ENCODE data around the gene MRAS. TPM values are rescaled to one million over a fixed set of nuclear protein-coding genes. Genes with fewer than 3 reads are reported as not detected.
A peak's percentile ranks its signal among the peaks of the same experiment; 100 is the strongest.

The MRAS gene
- total and polyA plus RNA-seq, 2 of the 13 experiments (the other 11 are each of a cell fraction or from before 2014, with no cell fraction given) = 8.8 to 36.2 TPM

DNA sequence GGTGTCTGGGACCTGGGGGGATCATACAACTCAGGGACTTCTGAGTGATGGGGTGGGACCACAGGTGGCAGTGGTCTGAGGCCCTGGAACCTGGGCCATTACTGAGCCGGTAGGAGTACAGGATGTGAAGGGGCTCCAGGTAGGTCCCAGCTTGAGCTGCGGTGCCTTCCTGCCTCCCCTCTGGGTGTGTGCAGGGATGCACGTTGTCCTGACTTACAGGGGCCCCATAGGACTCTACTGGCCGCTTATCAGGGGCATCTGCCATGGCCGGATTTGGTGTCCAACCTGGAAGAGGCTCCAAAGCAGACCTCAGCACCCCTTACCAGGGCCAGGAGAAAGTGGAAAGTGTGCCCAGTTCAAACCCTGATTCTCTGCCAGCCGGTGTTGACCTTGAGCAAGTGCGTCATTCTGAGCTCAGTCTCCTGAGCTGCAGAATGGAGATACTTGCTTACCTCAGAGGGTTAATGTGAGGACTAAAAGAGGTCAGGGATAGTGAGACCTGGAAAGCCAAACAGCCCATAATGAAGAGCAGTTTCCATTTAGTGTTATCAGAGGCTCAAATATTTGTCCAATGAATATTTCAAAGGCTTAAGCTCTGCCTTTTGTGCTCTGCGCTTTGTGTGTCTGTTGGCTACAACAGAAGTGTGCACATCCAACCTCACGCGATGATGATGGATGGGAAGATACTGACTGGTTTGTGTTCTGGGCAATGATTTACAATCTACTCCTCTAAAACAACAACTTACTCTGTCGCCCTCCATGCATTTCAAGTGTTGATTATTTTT lies 50.6 kb downstream of the MRAS start (continued):
- TF ChIP-seq YEATS4 (CRISPR knock-in tag; IDR thresholded peaks at IDR 0.05; ENCODE audit: borderline replicate concordance) = no peak
- no peak for TF ChIP-seq MAFK (conservative IDR thresholded peaks at IDR 0.05 in 1 of 2, IDR thresholded peaks at IDR 0.05 in 1 of 2; ENCODE audit: low read length in 2 of 2)
- TF ChIP-seq HOXA5 (CRISPR knock-in tag; IDR thresholded peaks at IDR 0.05) = no peak
- no peak for TF ChIP-seq U2AF1 (optimal IDR thresholded peaks at IDR 0.05; ENCODE audit: low read depth, low read length)
- TF ChIP-seq MXI1 (IDR thresholded peaks at IDR 0.05; ENCODE audit: borderline replicate concordance, low read depth, low read length) = no peak
- no peak for TF ChIP-seq ZNF720 (CRISPR knock-in tag; IDR thresholded peaks at IDR 0.05)
- no peak for TF ChIP-seq ZBTB1 (CRISPR knock-in tag; IDR thresholded peaks at IDR 0.05; ENCODE audit: borderline replicate concordance)
- TF ChIP-seq ZFP41 (CRISPR knock-in tag; IDR thresholded peaks at IDR 0.05; ENCODE audit: borderline replicate concordance) = no peak
- TF ChIP-seq ZKSCAN8 (CRISPR knock-in tag; IDR thresholded peaks at IDR 0.05; ENCODE audit: borderline replicate concordance) = no peak
- TF ChIP-seq, protein P1, sequence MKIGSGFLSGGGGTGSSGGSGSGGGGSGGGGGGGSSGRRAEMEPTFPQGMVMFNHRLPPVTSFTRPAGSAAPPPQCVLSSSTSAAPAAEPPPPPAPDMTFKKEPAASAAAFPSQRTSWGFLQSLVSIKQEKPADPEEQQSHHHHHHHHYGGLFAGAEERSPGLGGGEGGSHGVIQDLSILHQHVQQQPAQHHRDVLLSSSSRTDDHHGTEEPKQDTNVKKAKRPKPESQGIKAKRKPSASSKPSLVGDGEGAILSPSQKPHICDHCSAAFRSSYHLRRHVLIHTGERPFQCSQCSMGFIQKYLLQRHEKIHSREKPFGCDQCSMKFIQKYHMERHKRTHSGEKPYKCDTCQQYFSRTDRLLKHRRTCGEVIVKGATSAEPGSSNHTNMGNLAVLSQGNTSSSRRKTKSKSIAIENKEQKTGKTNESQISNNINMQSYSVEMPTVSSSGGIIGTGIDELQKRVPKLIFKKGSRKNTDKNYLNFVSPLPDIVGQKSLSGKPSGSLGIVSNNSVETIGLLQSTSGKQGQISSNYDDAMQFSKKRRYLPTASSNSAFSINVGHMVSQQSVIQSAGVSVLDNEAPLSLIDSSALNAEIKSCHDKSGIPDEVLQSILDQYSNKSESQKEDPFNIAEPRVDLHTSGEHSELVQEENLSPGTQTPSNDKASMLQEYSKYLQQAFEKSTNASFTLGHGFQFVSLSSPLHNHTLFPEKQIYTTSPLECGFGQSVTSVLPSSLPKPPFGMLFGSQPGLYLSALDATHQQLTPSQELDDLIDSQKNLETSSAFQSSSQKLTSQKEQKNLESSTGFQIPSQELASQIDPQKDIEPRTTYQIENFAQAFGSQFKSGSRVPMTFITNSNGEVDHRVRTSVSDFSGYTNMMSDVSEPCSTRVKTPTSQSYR (CRISPR knock-in tag; IDR thresholded peaks at IDR 0.05; ENCODE audit: borderline replicate concordance) = 0 out of 2 replicates have a peak, but pooled peaks have one; percentile 20
- no peak for TF ChIP-seq MTF2 (CRISPR knock-in tag; IDR thresholded peaks at IDR 0.05; ENCODE audit: borderline replicate concordance)
- TF ChIP-seq ZNF326 (CRISPR knock-in tag; IDR thresholded peaks at IDR 0.05; ENCODE audit: borderline replicate concordance) = no peak
- peak; percentile 74; the same call in 1 of the 2 replicates for TF ChIP-seq NR2F2 (IDR thresholded peaks at IDR 0.05; ENCODE audit: borderline replicate concordance, low read depth)
- TF ChIP-seq CHD4 (IDR thresholded peaks at IDR 0.05; ENCODE audit: borderline replicate concordance, low read length) = no peak
- TF ChIP-seq SOX5 (CRISPR knock-in tag; IDR thresholded peaks at IDR 0.05; ENCODE audit: borderline replicate concordance) = peak; percentile 96
- TF ChIP-seq ZNF572 (CRISPR knock-in tag; IDR thresholded peaks at IDR 0.05) = no peak
- TF ChIP-seq NFE2L2 (IDR thresholded peaks at IDR 0.05; ENCODE audit: low read length) = no peak
- no peak for TF ChIP-seq ZNF816 (CRISPR knock-in tag; IDR thresholded peaks at IDR 0.05; ENCODE audit: borderline replicate concordance)
- TF ChIP-seq, protein P2, sequence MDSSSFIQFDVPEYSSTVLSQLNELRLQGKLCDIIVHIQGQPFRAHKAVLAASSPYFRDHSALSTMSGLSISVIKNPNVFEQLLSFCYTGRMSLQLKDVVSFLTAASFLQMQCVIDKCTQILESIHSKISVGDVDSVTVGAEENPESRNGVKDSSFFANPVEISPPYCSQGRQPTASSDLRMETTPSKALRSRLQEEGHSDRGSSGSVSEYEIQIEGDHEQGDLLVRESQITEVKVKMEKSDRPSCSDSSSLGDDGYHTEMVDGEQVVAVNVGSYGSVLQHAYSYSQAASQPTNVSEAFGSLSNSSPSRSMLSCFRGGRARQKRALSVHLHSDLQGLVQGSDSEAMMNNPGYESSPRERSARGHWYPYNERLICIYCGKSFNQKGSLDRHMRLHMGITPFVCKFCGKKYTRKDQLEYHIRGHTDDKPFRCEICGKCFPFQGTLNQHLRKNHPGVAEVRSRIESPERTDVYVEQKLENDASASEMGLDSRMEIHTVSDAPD (CRISPR knock-in tag; IDR thresholded peaks at IDR 0.05) = no peak
- TF ChIP-seq MATR3 (CRISPR knock-in tag; IDR thresholded peaks at IDR 0.05) = no peak
- no peak for TF ChIP-seq AGO1 (IDR thresholded peaks at IDR 0.05; ENCODE audit: low read depth, low read length, poor library complexity, severe bottlenecking)
- TF ChIP-seq U2AF2 (IDR thresholded peaks at IDR 0.05; ENCODE audit: low read depth, low read length) = no peak
- TF ChIP-seq, protein P3, sequence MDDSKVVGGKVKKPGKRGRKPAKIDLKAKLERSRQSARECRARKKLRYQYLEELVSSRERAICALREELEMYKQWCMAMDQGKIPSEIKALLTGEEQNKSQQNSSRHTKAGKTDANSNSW (CRISPR knock-in tag; IDR thresholded peaks at IDR 0.05; ENCODE audit: borderline replicate concordance) = no peak
